ENCODE results near the gene USP22. TPM values are rescaled to one million over a fixed set of nuclear protein-coding genes. Genes with fewer than 3 reads are reported as not detected.

USP22 gene
- total and polyA plus RNA-seq, 4 donors, result 33.3 to 180 (median 112) TPM

GRCh38 chr17:21076242-21076641 lies 33.4 kb upstream of the USP22 start:
- TF ChIP-seq CTCF (IDR thresholded peaks at IDR 0.05; ENCODE audit: control extremely low read depth, extremely low read depth), result no peak
- peaks cover 0 to 4% (median 0%) of the 10 kb centered on the region in 5 donors for H3K4me1 ChIP-seq (ENCODE audit: control insufficient read depth in 5 of 5, insufficient read depth in 5 of 5, low read length in 5 of 5)
- no peak overlapping the region for H3K9ac ChIP-seq (ENCODE audit: insufficient read depth in 1 of 2, low read length in 2 of 2)
- no peak overlapping the region for H3K4me3 ChIP-seq
- H3K9me3 ChIP-seq (ENCODE audit: control insufficient read depth in 4 of 4, insufficient read depth in 3 of 4, low read length in 3 of 4), result no peaks in the 10 kb centered on the region
- H3K27me3 ChIP-seq (ENCODE audit: control insufficient read depth in 3 of 3, insufficient read depth in 3 of 3, low read length in 2 of 3), result no peaks in the 10 kb centered on the region
- ATAC-seq (ENCODE audit: insufficient read depth, low FRiP score) (no peak), DNase-seq (no peak)
- H3K27ac ChIP-seq (ENCODE audit: low read depth in 1 of 2, low read length in 1 of 2), result no peak overlapping the region
- 75 to 83% methylated on average over 3 of the region's 3 CpGs for WGBS, 2 donors
- H3K36me3 ChIP-seq (ENCODE audit: control insufficient read depth in 4 of 4, insufficient read depth in 4 of 4, low read length in 4 of 4), result no peaks in the 10 kb centered on the region

- TF ChIP-seq CTCF (IDR thresholded peaks at IDR 0.05; ENCODE audit: control extremely low read depth, extremely low read depth), result no peak
- ATAC-seq (ENCODE audit: insufficient read depth, low FRiP score) (no peak), DNase-seq (no peak)
- H3K4me3 ChIP-seq, result no peak overlapping the region
- no peak overlapping the region for H3K9ac ChIP-seq (ENCODE audit: insufficient read depth in 1 of 2, low read length in 2 of 2)
- H3K27ac ChIP-seq (ENCODE audit: low read depth in 1 of 2, low read length in 1 of 2), result no peak overlapping the region
- H3K27me3 ChIP-seq (ENCODE audit: control insufficient read depth in 3 of 3, insufficient read depth in 3 of 3, low read length in 2 of 3), result no peaks in the 10 kb centered on the region
- whole genome bisulfite sequencing, 2 donors, result 87 to 93% methylated on average over 11 of the region's 11 CpGs
- peaks cover 0 to 4% (median 0%) of the 10 kb centered on the region in 5 donors for H3K4me1 ChIP-seq (ENCODE audit: control insufficient read depth in 5 of 5, insufficient read depth in 5 of 5, low read length in 5 of 5)
- no peaks in the 10 kb centered on the region for H3K36me3 ChIP-seq (ENCODE audit: control insufficient read depth in 4 of 4, insufficient read depth in 4 of 4, low read length in 4 of 4)
- no peaks in the 10 kb centered on the region for H3K9me3 ChIP-seq (ENCODE audit: control insufficient read depth in 4 of 4, insufficient read depth in 3 of 4, low read length in 3 of 4)
Observed at GRCh38 chr17:21075739-21076085, 32.9 kb upstream of the USP22 start.

- Histone ChIP-seq H3K27ac (ENCODE audit: low read depth in 1 of 2, low read length in 1 of 2) (no peak overlapping the region), H3K4me3 (no peak overlapping the region), H3K27me3 (ENCODE audit: control insufficient read depth in 3 of 3, insufficient read depth in 3 of 3, low read length in 2 of 3) (no peaks in the 10 kb centered on the region), H3K9ac (ENCODE audit: insufficient read depth in 1 of 2, low read length in 2 of 2) (no peak overlapping the region), H3K4me1 (ENCODE audit: control insufficient read depth in 5 of 5, insufficient read depth in 5 of 5, low read length in 5 of 5) (no peaks in the 10 kb centered on the region), H3K36me3 (ENCODE audit: control insufficient read depth in 4 of 4, insufficient read depth in 4 of 4, low read length in 4 of 4) (no peaks in the 10 kb centered on the region), H3K9me3 (ENCODE audit: control insufficient read depth in 4 of 4, insufficient read depth in 3 of 4, low read length in 3 of 4) (peaks cover 0 to 2% (median 0%) of the 10 kb centered on the region in 4 donors)
- no peak for TF ChIP-seq CTCF (IDR thresholded peaks at IDR 0.05; ENCODE audit: control extremely low read depth, extremely low read depth)
- WGBS, 2 donors, result 77 to 88% methylated on average over 11 of the region's 11 CpGs
- ATAC-seq (ENCODE audit: insufficient read depth, low FRiP score) (no peak), DNase-seq (peak; percentile 19 to 48 (median 29))
Observed at GRCh38 chr17:21072745-21073197, 30.0 kb upstream of the USP22 start.

GRCh38 chr17:21066394-21066793 lies 23.6 kb upstream of the USP22 start:
- Histone ChIP-seq H3K27ac (ENCODE audit: low read depth in 1 of 2, low read length in 1 of 2) (no peak overlapping the region), H3K36me3 (ENCODE audit: control insufficient read depth in 4 of 4, insufficient read depth in 4 of 4, low read length in 4 of 4) (no peaks in the 10 kb centered on the region), H3K4me3 (no peak overlapping the region), H3K27me3 (ENCODE audit: control insufficient read depth in 3 of 3, insufficient read depth in 3 of 3, low read length in 2 of 3) (no peaks in the 10 kb centered on the region), H3K4me1 (ENCODE audit: control insufficient read depth in 5 of 5, insufficient read depth in 5 of 5, low read length in 5 of 5) (no peaks in the 10 kb centered on the region), H3K9ac (ENCODE audit: insufficient read depth in 1 of 2, low read length in 2 of 2) (no peak overlapping the region), H3K9me3 (ENCODE audit: control insufficient read depth in 4 of 4, insufficient read depth in 3 of 4, low read length in 3 of 4) (peaks cover 0 to 2% (median 0%) of the 10 kb centered on the region in 4 donors)
- ATAC-seq (ENCODE audit: insufficient read depth, low FRiP score) (no peak), DNase-seq (no peak)
- WGBS, 2 donors, result 30 to 75% methylated on average over 2 of the region's 2 CpGs
- no peak for TF ChIP-seq CTCF (IDR thresholded peaks at IDR 0.05; ENCODE audit: control extremely low read depth, extremely low read depth)
